Endometrial microvascular endothelial cells (primary cell): Measurements from ENCODE around the gene TAB3. TPM values are rescaled to one million over a fixed set of nuclear protein-coding genes. Genes with fewer than 3 reads are reported as not detected.

ENCODE experiments used
- in situ Hi-C: cut with HindIII; loops from 2 replicates; pipeline ENCODE4 v1.10.0; 2017; ENCODE audit warnings: low sequenced_read_pairs, low pct_unique_long_range_greater_than_20kb; ENCODE audit errors: inconsistent ontology term
- total RNA-seq: library from RNA; depleted of rRNA; stranded (reverse); fragments of >200 nt; gene quantifications from one replicate; pipeline ENCODE4 v1.2.3, GENCODE V29; 2015; ENCODE audit errors: inconsistent ontology term

TAB3 gene, protein sequence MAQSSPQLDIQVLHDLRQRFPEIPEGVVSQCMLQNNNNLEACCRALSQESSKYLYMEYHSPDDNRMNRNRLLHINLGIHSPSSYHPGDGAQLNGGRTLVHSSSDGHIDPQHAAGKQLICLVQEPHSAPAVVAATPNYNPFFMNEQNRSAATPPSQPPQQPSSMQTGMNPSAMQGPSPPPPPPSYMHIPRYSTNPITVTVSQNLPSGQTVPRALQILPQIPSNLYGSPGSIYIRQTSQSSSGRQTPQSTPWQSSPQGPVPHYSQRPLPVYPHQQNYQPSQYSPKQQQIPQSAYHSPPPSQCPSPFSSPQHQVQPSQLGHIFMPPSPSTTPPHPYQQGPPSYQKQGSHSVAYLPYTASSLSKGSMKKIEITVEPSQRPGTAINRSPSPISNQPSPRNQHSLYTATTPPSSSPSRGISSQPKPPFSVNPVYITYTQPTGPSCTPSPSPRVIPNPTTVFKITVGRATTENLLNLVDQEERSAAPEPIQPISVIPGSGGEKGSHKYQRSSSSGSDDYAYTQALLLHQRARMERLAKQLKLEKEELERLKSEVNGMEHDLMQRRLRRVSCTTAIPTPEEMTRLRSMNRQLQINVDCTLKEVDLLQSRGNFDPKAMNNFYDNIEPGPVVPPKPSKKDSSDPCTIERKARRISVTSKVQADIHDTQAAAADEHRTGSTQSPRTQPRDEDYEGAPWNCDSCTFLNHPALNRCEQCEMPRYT
- 12.9 TPM for total RNA-seq

DNA sequence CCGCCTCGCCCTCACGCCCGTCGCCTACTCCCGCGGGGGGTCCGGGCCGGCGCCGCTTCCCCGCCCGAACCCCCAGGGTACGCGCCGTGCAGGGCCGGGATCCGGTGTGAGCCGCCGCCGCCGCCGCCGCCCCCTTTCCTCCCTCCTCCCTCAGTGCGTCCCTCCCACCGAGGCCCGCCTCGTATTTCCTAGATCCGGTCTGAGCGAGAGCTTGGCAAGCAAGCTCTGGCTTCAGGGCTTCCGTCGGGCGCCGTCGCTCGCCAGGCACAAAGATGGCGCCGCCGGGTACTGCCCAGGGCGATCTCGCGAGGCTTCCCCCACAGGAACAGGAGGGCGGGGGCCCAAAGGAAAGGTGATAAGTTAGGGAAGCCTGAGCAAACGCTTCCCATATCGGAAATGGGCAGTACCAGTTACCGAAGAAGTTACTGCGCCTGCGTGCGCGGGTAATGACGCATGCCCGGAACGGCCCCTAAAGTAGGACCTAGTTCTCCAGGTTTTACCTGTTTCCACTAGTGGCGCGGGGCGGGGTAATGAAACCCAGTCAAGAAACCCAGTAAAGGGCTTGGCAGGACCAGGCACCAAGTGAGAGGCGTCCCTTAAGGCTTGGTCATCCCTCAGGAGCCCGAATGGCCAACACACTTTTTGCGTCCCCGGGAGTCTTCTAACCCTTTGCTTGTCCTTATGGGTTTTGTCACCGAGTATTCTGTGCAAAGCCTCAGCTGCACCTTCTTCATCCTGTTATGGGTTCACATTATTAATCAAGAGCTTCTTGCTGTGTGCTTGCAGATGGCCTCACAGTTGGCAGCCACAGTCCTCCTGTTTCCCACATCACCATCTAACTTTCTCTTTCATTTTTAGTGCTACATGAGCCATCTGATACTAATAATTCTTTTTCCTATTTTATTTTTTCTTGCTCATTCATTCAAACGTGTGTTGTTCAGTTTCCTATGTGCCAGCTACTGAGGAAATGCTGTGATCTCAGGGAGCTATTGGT is at the start of gene TAB3:
TAB3 (minus strand) TSS at position 108 of the 994 bp plus-strand sequence. CDS start 29,666 bp downstream, outside the sequence.
- in situ Hi-C loops, result no loop called here

- in situ Hi-C loops, result no loop called here
Measured at GRCh38 chrX:30938295-30938694, 49.2 kb upstream of the TAB3 start.

- in situ Hi-C loops, result no loop called here
Measured at GRCh38 chrX:30935985-30936384, 46.9 kb upstream of the TAB3 start.

GRCh38 chrX:30931920-30932319 is 42.9 kb upstream of the TAB3 start:
- in situ Hi-C loops, result no loop called here

DNA sequence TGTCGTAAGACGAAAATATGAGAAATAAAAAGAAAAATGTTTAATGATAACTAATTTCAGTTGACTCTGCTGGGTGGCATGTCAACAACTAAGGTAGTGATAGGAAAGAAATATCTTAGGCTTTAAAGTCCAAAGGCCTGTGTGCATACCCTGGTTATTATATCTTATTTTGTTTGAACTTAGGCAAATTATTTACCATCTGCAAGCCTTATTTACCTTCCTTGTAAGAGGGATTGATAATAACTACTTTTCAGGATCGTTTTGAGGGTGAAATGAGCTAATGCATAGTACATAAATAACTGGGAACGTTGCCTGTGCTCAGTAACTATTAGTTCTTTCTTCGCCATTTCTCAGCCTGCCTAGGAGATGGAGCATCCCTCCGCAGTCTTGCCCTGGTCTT is 41.6 kb upstream of the TAB3 start:
- in situ Hi-C loops, result no loop called here

DNA sequence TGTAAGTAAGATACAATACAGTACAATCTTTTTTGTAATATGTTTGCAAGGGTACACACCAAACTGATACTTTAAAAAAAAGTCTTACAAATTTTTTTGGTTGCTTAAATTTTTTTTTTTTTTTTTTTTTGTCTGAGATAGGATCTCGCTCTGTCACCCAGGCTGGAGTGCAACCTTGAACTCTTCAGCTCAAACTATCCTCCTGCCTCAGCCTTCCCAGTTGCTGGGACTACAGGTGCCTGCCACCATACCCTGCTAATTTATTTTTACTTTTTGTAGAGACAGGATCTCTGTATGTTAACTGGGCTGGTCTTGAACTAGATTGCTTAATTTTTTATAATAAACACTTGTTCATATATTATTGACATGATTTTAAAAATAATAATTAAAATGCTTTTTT is 41.1 kb upstream of the TAB3 start:
- in situ Hi-C loops, result no loop called here

DNA sequence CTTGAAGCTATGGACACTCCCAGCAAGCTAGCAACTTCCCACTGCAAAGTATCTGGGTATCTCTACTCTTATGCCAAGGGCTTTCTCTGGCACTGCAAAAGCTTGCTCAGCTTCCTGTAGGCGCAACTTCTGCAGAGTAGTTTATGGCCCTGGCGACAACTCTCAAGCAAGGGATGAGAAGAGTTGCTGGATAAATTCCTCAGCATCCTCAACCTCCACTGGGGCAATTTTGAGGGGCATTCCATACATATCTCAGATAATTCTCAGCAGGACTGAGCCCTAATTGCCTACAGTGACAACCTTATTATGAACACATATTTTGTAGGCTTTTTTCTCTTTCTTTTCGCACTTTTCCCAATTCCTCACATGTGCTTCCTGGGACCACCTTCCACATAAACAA is 31.2 kb upstream of the TAB3 start:
- in situ Hi-C loops, result no loop called here

DNA sequence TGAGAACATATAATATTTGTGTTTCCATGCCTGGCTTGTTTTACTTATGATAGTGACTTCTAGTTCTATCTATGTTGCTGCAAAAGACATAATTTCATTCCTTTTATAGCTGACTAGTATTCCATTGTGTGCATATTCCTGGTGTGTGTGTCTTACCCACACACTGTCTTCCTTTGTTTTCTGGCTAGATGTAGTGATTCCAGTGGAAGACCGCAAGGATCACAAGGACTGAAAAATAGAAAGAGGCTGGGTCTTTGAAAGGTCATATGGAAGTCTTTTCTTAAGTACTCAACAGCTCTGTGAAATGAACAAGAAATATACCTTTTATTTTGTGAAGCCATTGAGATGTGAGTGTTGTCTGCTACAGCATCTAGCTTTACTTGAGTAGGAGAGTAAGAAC is 29.4 kb upstream of the TAB3 start:
- in situ Hi-C loops, result no loop called here

DNA sequence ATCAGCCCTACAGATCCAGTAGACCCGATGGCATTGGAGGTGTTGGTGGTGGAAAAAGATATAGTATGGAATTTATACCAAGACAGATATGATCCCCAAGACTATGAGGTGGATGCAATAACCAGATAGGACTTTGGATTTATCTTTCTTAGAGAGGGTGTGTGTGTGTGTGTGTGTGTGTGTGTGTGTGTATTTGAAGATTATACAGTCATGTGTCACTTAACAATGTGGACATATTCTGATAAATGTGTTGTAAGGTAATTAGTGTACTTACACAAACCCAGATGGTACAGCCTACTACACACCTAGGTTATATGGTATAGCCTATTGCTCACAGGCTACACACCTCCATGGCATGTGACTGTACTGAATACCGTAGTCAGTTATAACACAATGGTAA is 24.4 kb upstream of the TAB3 start:
- in situ Hi-C loops, result no loop called here

- in situ Hi-C loops, result no loop called here
Measured at GRCh38 chrX:30910124-30910860, 21.2 kb upstream of the TAB3 start.

- in situ Hi-C loops, result no loop called here
Measured at GRCh38 chrX:30906726-30907125, 17.7 kb upstream of the TAB3 start.

DNA sequence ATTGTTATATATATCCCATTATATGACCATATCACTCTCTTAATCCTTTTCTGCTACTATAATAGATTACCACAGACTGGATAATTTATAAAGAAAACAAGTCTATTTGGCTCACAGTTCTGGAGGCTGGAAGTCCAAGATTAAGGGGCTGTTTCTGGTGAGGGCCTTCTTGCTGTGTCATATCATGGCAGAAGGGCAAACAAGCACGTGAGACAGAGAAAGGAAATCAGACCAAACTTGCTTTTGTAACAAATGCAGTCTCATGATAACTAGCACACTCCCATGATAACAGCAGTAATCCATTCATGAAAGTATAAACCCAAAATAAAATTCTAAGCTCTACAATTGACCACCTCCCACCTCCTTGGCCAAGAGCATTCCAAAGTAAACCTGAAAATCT is 16.3 kb upstream of the TAB3 start:
- in situ Hi-C loops, result no loop called here

GRCh38 chrX:30904632-30905031 is 15.6 kb upstream of the TAB3 start:
- in situ Hi-C loops, result no loop called here

- in situ Hi-C loops, result no loop called here
Measured at GRCh38 chrX:30904186-30904585, 15.1 kb upstream of the TAB3 start.

GRCh38 chrX:30900227-30900626 is 11.2 kb upstream of the TAB3 start:
- in situ Hi-C loops, result no loop called here

DNA sequence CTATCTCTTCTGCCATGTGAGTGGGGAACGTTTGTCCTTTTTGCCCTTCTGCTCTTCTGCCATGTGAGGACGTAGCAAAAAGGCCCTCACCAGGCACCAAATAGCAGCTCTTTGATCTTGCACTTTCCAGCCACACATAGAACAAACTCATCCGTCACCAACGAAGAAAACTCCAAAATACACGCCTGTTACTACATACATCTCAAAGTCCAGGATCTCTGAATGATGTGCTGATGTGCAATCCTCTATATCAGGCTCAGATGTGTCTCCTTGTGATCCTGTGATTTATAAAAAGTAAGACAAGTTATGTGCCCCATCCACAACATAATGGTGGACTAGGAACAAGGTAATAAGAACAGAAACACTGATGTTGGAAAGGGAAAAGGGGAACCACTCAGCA is 9.8 kb upstream of the TAB3 start:
- in situ Hi-C loops, result no loop called here

GRCh38 chrX:30895370-30895769 is 6.3 kb upstream of the TAB3 start:
- in situ Hi-C loops, result no loop called here

- in situ Hi-C loops, result no loop called here
Measured at GRCh38 chrX:30893206-30893605, 4.2 kb upstream of the TAB3 start.

GRCh38 chrX:30892591-30892990 is 3.5 kb upstream of the TAB3 start:
- in situ Hi-C loops, result no loop called here
